ENCODE measurements around the gene ITGB5. TPM values are rescaled to one million over a fixed set of nuclear protein-coding genes. Genes with fewer than 3 reads are reported as not detected.

ITGB5 gene
- total RNA-seq, 4 donors from 2014 or later: 155 to 452 (median 234) TPM

DNA sequence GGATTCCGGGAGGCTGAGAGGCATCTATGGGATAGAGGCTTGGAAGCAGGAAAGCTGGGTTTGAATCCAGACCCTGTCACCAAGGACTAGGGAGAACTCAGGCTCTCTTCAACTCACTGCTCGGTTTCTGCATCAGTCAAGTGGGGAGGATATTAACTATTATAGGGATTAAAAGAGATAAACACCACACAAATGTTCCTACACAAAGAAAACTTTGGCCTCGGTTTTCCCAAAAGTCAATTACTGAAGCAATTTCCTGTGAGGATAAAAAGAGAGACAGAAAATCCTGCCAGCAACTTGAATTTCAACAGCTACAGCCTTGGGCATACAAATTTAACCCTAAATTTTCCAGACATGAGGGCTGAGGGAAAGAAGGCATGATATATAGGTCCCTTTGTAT, 36.0 kb downstream of the ITGB5 start:
- no peak for ATAC-seq (ENCODE audit: low FRiP score)
- no peak for TF ChIP-seq CTCF (IDR thresholded peaks at IDR 0.05)
- DNase-seq (ENCODE audit: low spot score): no peak

GRCh38 chr3:124850633-124851032, 36.5 kb downstream of the ITGB5 start:
- no peak for TF ChIP-seq CTCF (IDR thresholded peaks at IDR 0.05)
- DNase-seq (ENCODE audit: low spot score) (no peak), ATAC-seq (ENCODE audit: low FRiP score) (no peak)

- no peak for DNase-seq (ENCODE audit: low spot score)
- no peak for TF ChIP-seq CTCF (IDR thresholded peaks at IDR 0.05)
- no peak for ATAC-seq (ENCODE audit: low FRiP score)
These were observed 37.0 kb downstream of the ITGB5 start for GRCh38 chr3:124850212-124850611.

GRCh38 chr3:124848300-124848699, 38.9 kb downstream of the ITGB5 start:
- no peak for ATAC-seq (ENCODE audit: low FRiP score)
- TF ChIP-seq CTCF (IDR thresholded peaks at IDR 0.05): no peak

DNA sequence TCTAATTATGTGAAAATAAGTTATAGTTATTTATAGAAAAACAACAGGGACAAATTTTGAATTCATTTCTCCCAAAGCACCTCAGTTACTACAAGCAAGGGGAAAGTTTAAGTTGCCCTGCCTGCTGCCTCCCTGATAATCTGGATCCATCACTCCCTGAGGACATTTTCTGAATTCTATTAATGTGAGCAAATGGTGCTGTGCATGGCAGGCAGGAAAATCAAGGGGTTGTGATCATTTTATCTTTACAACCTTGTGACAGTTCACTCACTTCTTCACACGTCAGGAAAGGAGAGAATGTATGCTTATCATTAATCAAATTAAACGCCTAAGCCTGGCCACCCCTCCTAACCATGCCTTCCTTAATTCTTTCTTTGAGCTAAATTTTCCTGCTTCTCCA, 39.3 kb downstream of the ITGB5 start:
- no peak for ATAC-seq (ENCODE audit: low FRiP score)
- TF ChIP-seq CTCF (IDR thresholded peaks at IDR 0.05): no peak

More at GRCh38 chr3:124848300-124848699, 38.9 kb downstream of the ITGB5 start:
- no peak for DNase-seq (ENCODE audit: low spot score)

DNA sequence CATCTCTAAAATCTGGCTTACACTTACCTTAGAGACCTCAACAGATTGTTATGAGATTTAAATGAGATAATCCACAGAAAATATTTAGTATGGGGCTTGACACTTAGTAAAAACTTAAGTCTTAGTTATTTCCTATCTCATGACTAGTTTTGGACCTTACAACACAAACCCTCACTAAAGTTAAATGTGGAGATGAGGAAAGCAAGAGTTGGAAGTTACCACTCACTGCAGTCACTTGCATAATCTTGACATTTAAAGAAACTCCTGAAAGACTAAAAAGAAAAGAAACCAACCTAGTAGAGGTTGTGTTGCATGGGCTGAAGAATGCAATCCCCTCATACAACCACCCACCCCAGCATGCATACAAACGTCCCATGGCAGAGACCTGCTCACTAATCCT, 40.1 kb downstream of the ITGB5 start:
- DNase-seq (ENCODE audit: low spot score) (no peak), ATAC-seq (ENCODE audit: low FRiP score) (no peak)
- TF ChIP-seq CTCF (IDR thresholded peaks at IDR 0.05): no peak

More for the DNA sequence above, 39.3 kb downstream of the ITGB5 start:
- no peak for DNase-seq (ENCODE audit: low spot score)

- ATAC-seq (ENCODE audit: low FRiP score): no peak
- no peak for TF ChIP-seq CTCF (IDR thresholded peaks at IDR 0.05)
- no peak for DNase-seq (ENCODE audit: low spot score)
These were observed 41.0 kb downstream of the ITGB5 start for GRCh38 chr3:124846189-124846588.
